Activated CD4-positive, alpha-beta T cell treated with anti-CD3 and anti-CD28 coated beads, Interleukin-10, Interleukin-2, amounts not matched to agents 100 ng/mL and 50 ng/mL, durations not matched to agents 16 hours and 8 hours (primary cell): ENCODE measurements around the gene MS4A7.

Experiments
- DNase-seq: peaks from one replicate; pipeline ENCODE4 v3.0.0-alpha.2; 2020

Gene MS4A7

GRCh38 chr11:60371386-60371785 is 6.9 kb upstream of the MS4A7 start:
- no peak for DNase-seq

- no peak for DNase-seq
These were observed 6.5 kb upstream of the MS4A7 start for GRCh38 chr11:60371854-60372253.

- no peak for DNase-seq
These were observed 5.6 kb upstream of the MS4A7 start for GRCh38 chr11:60372767-60373166.

- DNase-seq = no peak
These were observed 3.0 kb upstream of the MS4A7 start for GRCh38 chr11:60375316-60375715.

GRCh38 chr11:60376601-60377000 is 1.7 kb upstream of the MS4A7 start:
- no peak for DNase-seq

GRCh38 chr11:60377401-60378136 is 763 bp upstream of the MS4A7 start:
- DNase-seq = no peak

- no peak for DNase-seq
These were observed 11.1 kb downstream of the MS4A7 start for GRCh38 chr11:60389279-60389910.

GRCh38 chr11:60390419-60390818 is 12.1 kb downstream of the MS4A7 start:
- no peak for DNase-seq

GRCh38 chr11:60392361-60392760 is 14.0 kb downstream of the MS4A7 start:
- DNase-seq = no peak

GRCh38 chr11:60393016-60393415 is 14.7 kb downstream of the MS4A7 start:
- no peak for DNase-seq

- no peak for DNase-seq
These were observed 16.5 kb downstream of the MS4A7 start for GRCh38 chr11:60394666-60395380.

GRCh38 chr11:60396382-60396781 is 18.1 kb downstream of the MS4A7 start, which contains the start of gene MS4A14:
TSS of gene MS4A14 (plus strand) at chr11:60396459. CDS start at chr11:60396579, 120 bp downstream.
- DNase-seq = no peak

GRCh38 chr11:60396799-60397198 is 18.5 kb downstream of the MS4A7 start:
- DNase-seq = no peak

- no peak for DNase-seq
These were observed 41.7 kb downstream of the MS4A7 start for GRCh38 chr11:60420015-60420414.

- no peak for DNase-seq
These were observed 44.3 kb downstream of the MS4A7 start for GRCh38 chr11:60422609-60423008.

GRCh38 chr11:60428517-60428916 is 50.2 kb downstream of the MS4A7 start:
- DNase-seq = no peak

- no peak for DNase-seq
These were observed 50.9 kb downstream of the MS4A7 start, which contains the start of gene MS4A5 for GRCh38 chr11:60429272-60429671. TSS of gene MS4A5 (plus strand) at chr11:60429572. CDS start at chr11:60429675, 103 bp downstream.

- DNase-seq = no peak
These were observed 52.9 kb downstream of the MS4A7 start for GRCh38 chr11:60431251-60431650.

- DNase-seq = no peak
These were observed 55.1 kb downstream of the MS4A7 start for GRCh38 chr11:60433401-60433800.
